Measurements from ENCODE around the gene ABCB4. TPM values are rescaled to one million over a fixed set of nuclear protein-coding genes. Genes with fewer than 3 reads are reported as not detected.

The ABCB4 gene
- total RNA-seq, 6 donors from 2014 or later: 0.06 to 0.47 (median 0.15) TPM; not detected in 3

DNA sequence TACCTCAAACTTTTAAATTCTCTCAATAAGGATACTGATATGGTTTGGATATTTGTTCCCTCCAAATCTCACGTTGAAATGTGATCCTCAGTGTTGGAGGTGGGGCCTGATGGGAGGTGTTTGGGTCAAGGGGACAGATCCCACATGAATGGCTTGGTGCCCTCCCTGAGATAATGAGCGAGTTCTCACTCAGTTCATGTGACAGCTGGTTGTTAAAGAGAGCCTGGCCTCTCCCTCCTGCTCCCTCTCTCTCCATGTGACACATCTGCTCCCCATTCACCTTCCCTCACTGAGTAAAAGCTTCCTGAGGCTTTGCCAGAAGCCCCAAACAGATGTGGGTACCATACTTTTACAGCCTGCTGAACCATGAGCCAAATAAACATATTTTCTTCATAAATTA lies 19.2 kb downstream of the ABCB4 start:
- TF ChIP-seq EP300 (IDR thresholded peaks at IDR 0.05) (no peak), POLR2A (IDR thresholded peaks at IDR 0.05) (no peak), POLR2AphosphoS5 (IDR thresholded peaks at IDR 0.05) (no peak)
- TF ChIP-seq, protein P1, sequence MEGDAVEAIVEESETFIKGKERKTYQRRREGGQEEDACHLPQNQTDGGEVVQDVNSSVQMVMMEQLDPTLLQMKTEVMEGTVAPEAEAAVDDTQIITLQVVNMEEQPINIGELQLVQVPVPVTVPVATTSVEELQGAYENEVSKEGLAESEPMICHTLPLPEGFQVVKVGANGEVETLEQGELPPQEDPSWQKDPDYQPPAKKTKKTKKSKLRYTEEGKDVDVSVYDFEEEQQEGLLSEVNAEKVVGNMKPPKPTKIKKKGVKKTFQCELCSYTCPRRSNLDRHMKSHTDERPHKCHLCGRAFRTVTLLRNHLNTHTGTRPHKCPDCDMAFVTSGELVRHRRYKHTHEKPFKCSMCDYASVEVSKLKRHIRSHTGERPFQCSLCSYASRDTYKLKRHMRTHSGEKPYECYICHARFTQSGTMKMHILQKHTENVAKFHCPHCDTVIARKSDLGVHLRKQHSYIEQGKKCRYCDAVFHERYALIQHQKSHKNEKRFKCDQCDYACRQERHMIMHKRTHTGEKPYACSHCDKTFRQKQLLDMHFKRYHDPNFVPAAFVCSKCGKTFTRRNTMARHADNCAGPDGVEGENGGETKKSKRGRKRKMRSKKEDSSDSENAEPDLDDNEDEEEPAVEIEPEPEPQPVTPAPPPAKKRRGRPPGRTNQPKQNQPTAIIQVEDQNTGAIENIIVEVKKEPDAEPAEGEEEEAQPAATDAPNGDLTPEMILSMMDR (IDR thresholded peaks at IDR 0.05): no peak
- no peaks in the 10 kb centered on the region for H3K9me3 ChIP-seq
- no peak overlapping the region for H3K4me3 ChIP-seq
- DNase-seq: no peak
- H3K27me3 ChIP-seq: no peaks in the 10 kb centered on the region
- WGBS, 2 donors: 39 to 60% methylated on average over 2 of the region's 2 CpGs
- no peaks in the 10 kb centered on the region for H3K36me3 ChIP-seq
- H3K27ac ChIP-seq: no peak overlapping the region
- no peak for ATAC-seq (ENCODE audit: low FRiP score in 2 of 2)
- no peaks in the 10 kb centered on the region for H3K4me1 ChIP-seq

DNA sequence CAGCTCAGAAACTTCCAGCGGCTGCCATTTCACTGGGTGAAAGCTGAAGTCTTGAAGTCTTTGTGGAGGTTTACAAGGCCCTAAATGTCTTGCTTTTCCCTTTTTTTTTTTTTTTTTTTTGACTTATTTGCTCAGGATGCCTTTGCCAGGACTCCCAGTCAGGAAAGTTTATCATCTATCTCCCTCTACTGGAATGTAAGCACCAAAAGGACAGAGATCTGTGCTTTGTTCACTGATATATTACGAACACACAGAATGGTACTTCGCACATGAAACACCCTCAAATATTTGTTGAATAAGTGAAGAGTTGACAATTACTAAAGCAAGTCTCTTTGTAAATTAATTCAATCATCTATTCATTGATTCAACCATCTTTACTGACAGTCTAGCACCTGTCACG lies 23.2 kb downstream of the ABCB4 start:
- Histone ChIP-seq H3K27ac (no peak overlapping the region), H3K4me1 (no peaks in the 10 kb centered on the region), H3K9me3 (no peaks in the 10 kb centered on the region), H3K27me3 (no peaks in the 10 kb centered on the region), H3K4me3 (no peak overlapping the region), H3K36me3 (no peaks in the 10 kb centered on the region)
- WGBS, 2 donors: 86 to 90% methylated on average over 4 of the region's 4 CpGs
- ATAC-seq (ENCODE audit: low FRiP score in 2 of 2) (no peak), DNase-seq (no peak)
- TF ChIP-seq POLR2AphosphoS5 (IDR thresholded peaks at IDR 0.05) (no peak), EP300 (IDR thresholded peaks at IDR 0.05) (no peak), POLR2A (IDR thresholded peaks at IDR 0.05) (no peak)
- TF ChIP-seq, protein P1 (IDR thresholded peaks at IDR 0.05): no peak

DNA sequence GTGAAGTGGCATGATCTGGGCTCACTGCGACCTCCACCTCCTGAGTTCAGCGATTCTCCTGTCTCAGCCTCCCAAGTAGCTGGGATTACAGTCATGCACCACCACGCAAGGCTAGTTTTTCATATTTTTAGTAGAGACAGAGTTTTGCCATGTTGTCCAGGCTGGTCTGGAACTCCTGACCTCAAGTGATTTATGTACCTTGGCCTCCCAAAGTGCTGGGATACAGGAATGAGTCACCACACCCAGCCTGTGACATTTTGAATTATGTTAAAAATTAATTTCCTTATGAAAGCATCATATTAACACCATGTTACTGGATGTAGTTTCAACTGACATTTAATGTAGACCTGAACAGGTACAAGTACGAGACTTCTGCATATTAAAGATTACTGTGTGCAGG lies 24.3 kb downstream of the ABCB4 start:
- WGBS, 2 donors: 88 to 91% methylated on average over 4 of the region's 4 CpGs
- TF ChIP-seq POLR2AphosphoS5 (IDR thresholded peaks at IDR 0.05): no peak
- Histone ChIP-seq H3K27ac (no peak overlapping the region), H3K36me3 (no peaks in the 10 kb centered on the region), H3K27me3 (no peaks in the 10 kb centered on the region), H3K4me3 (no peak overlapping the region), H3K4me1 (no peaks in the 10 kb centered on the region), H3K9me3 (no peaks in the 10 kb centered on the region)
- ATAC-seq (ENCODE audit: low FRiP score in 2 of 2): no peak
- no peak for DNase-seq

DNA sequence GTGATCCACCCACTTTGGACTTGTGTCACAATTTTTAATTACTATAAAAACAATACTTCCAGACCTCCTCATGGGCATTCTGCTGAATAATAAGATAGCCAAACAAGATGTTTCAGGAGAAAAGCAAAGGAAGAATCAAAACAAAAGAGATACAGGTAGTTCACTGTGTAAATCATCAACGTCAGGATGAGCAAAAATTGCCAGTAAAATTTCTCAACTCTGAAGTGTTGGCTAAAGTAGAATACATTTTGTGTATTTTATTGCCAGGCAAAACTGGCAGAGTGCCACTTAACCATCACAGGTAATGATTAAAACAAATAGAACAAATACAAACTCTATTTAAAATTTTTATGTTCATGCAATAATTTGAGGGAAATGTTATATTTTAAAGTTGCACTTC lies 24.8 kb downstream of the ABCB4 start:
- H3K4me1 ChIP-seq: no peaks in the 10 kb centered on the region
- ATAC-seq (ENCODE audit: low FRiP score in 2 of 2) (no peak), DNase-seq (no peak)
- no peaks in the 10 kb centered on the region for H3K9me3 ChIP-seq
- H3K27me3 ChIP-seq: no peaks in the 10 kb centered on the region
- TF ChIP-seq, protein P1 (IDR thresholded peaks at IDR 0.05): no peak
- no peak for TF ChIP-seq POLR2AphosphoS5 (IDR thresholded peaks at IDR 0.05)
- TF ChIP-seq POLR2A (IDR thresholded peaks at IDR 0.05): no peak
- TF ChIP-seq EP300 (IDR thresholded peaks at IDR 0.05): no peak
- H3K36me3 ChIP-seq: no peaks in the 10 kb centered on the region
- 40 to 61% methylated on average over 1 of the region's 1 CpG for WGBS, 2 donors
- H3K4me3 ChIP-seq: no peak overlapping the region
- H3K27ac ChIP-seq: no peak overlapping the region

DNA sequence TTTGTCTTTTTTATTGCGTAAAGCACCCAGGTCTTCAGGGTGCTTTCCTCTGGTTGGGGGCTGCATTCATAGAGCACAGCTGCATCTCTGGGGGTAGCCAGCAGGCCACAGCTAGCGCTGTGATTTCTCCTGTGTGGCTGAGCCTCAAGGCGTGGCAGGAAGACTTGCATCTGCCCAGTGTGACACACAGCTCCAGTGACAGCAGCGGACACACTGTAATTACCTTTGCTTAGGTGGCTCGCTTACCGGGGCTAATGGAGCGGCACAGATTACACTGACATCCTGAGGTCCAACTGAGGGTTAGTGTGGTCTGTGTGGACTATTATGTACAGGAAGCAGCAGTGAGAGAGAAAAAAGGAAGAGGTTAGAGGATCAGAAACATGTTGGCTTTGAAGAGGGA lies 27.1 kb downstream of the ABCB4 start:
- H3K27ac ChIP-seq: no peak overlapping the region
- H3K36me3 ChIP-seq: no peaks in the 10 kb centered on the region
- no peak overlapping the region for H3K4me3 ChIP-seq
- DNase-seq (no peak), ATAC-seq (ENCODE audit: low FRiP score in 2 of 2) (no peak)
- H3K27me3 ChIP-seq: no peaks in the 10 kb centered on the region
- WGBS, 2 donors: 64 to 68% methylated on average over 7 of the region's 7 CpGs
- no peak for TF ChIP-seq POLR2AphosphoS5 (IDR thresholded peaks at IDR 0.05)
- TF ChIP-seq, protein P1 (IDR thresholded peaks at IDR 0.05): no peak
- TF ChIP-seq POLR2A (IDR thresholded peaks at IDR 0.05): no peak
- no peak for TF ChIP-seq EP300 (IDR thresholded peaks at IDR 0.05)
- no peaks in the 10 kb centered on the region for H3K9me3 ChIP-seq
- no peaks in the 10 kb centered on the region for H3K4me1 ChIP-seq

All from upper lobe of left lung (tissue), 6 donors.